Subcutaneous adipose tissue (tissue), 4 donors: ENCODE data around the gene FAM186B. TPM values are rescaled to one million over a fixed set of nuclear protein-coding genes. Genes with fewer than 3 reads are reported as not detected.
"Not testable (repeated sequence)": the region's sequence is repeated elsewhere in the genome, so short reads cannot be mapped to it uniquely, and the experiment has no call there.

Experiments used
- CTCF ChIP-seq: fragments of 450-650 bp; IDR thresholded peaks from one replicate; pipeline ENCODE4 v1.5.1; 2016; ENCODE audit warnings: low read depth, mild to moderate bottlenecking, control low read depth, antibody characterized with exemption, moderate library complexity
- total RNA-seq, 4 donors: library from RNA; depleted of rRNA; stranded (reverse); fragments of >200 nt; gene quantifications; one replicate each; pipeline ENCODE4 v1.1.0, GENCODE V29; 2016

FAM186B gene
- total RNA-seq = under 1 TPM; 0.17 to 0.66 (median 0.53) TPM

GRCh38 chr12:49605539-49605938 lies at the start of gene FAM186B:
TSS of gene FAM186B (minus strand) at chr12:49605639. CDS start at chr12:49605477, 162 bp downstream.
- TF ChIP-seq CTCF = not testable (repeated sequence)

- no peak for TF ChIP-seq CTCF
Observed at GRCh38 chr12:49654715-49655114, 49.3 kb upstream of the FAM186B start.

- no peak for TF ChIP-seq CTCF
Observed at GRCh38 chr12:49652921-49653520, 47.6 kb upstream of the FAM186B start.

- no peak for TF ChIP-seq CTCF
Observed at GRCh38 chr12:49651855-49652254, 46.4 kb upstream of the FAM186B start.

GRCh38 chr12:49649892-49650291 lies 44.5 kb upstream of the FAM186B start:
- no peak for TF ChIP-seq CTCF

- no peak for TF ChIP-seq CTCF
Observed at GRCh38 chr12:49649445-49649844, 44.0 kb upstream of the FAM186B start.

GRCh38 chr12:49648712-49649003 lies 43.2 kb upstream of the FAM186B start:
- TF ChIP-seq CTCF = no peak
